ENCODE results near the gene APBA1.
A peak's percentile ranks its signal among the peaks of the same experiment; 100 is the strongest.
"Not testable (repeated sequence)": the region's sequence is repeated elsewhere in the genome, so short reads cannot be mapped to it uniquely, and the experiment has no call there.

The APBA1 gene

DNA sequence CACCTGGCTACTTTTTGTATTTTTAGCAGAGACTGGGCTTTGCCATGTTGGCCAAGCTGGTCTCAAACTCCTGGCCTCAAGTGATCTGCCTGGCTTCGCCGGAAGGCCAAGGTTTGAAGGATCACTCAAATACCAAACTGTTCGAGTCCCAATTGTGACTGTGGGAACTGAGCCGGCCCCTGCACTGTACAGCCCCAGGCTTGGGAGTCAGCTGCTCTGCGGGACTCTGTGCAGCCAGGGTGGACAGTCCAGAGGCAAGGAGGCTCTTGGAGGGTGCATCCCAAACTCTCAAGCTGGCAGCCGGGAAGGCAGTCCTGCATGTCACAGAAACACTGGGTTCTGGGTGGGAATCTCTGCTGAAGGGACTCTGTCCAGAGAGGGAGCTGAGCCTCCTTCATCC, 238.2 kb downstream of the APBA1 start:
- no peak for DNase-seq

DNA sequence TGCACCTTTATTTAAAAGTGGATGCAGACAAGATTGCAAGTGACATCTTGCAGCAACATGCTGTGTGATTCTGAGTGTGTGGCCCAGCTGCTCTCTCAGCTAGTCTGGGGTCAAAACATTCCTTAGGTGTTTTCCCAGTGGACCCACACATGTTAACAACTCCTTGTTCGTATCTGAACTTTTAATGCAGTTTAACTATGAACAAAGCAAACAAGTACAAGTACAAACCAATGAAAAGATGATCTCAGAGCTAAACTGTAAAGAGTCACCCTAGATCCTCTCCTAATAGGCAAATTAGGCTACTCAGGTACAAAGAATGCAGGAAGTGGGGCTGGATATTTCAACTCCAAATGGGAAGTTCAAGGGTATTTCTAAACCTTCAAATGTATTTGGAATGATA, 238.8 kb downstream of the APBA1 start:
- DNase-seq: no peak

DNA sequence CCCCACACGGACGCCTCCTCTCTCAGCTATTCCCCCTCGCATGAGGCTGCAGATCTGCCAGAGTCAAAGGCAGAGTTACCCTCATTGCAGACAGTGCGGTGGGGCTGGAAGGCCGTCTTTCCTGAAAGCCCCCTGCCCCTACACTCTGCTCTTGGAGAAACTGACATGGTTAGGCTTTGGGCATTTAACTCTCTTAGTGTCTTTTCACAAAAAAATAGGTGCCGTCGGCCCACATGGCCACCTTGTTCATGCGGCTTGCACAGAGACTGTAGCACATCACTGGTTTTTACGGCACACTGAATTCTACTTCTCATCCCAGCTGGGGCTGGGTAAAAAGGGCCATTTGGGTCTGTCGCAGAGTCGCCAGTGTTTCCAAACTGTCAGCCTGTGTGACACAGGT, 239.5 kb downstream of the APBA1 start:
- no peak for DNase-seq

DNA sequence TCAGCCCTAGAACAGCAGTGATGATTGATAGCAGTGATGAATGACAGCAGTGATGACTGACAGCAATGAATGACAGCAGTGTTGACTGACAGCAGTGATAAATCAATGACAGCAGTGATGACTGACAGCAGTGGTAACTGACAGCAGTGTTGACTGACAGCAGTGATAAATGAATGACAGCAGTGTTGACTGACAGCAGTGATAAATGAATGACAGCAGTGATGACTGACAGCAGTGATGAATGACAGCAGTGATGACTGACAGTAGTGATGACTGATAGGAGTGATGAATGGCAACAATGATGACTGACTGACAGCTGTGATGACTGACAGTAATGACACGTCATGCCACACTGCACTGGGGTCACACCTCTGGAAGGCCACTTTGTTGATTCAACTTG, 240.4 kb downstream of the APBA1 start:
- no peak for DNase-seq

GRCh38 chr9:69431203-69431602, 241.0 kb downstream of the APBA1 start:
- DNase-seq: no peak

GRCh38 chr9:69430206-69430605, 242.0 kb downstream of the APBA1 start:
- DNase-seq: no peak

DNA sequence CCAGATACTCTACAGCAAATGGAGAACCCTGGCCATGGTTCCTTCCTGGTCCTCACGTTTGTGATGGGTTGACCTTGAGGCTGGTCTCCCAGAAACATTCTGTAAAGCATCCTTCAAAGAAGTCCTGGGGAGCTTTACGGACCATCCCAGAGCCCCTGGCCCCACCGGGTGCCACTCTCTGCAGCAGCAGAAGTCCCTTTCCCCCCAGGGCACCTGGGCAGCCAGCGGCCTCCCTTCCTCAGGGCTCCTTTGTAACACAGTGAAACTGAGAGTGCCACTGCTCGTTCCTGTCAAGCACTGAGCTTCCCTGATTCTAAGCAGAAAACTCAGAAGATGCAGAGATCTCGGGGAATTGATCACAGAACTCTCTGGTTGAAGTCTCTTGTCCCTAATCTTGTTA, 242.9 kb downstream of the APBA1 start:
- no peak for DNase-seq

- no peak for DNase-seq
Observed at GRCh38 chr9:69428017-69428785, 244.0 kb downstream of the APBA1 start.

DNA sequence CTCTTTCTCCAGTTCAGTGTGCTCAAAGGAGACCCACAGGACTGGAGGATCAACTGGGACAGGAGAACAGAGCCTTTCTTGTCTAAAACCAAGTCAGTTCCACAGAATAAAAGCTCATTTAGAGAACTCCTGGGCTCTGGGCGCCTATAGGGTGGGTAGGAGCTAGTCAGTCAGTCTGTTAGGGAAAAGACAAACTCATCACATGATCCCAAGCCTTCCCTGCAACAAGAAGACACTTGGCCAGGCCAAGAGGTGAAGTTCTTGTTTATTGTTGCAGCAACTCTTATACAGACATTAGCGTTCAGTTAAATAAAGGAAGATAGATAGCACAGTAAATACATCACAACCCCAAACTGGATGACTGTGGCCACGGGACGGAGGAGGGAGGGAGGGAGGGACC, 244.9 kb downstream of the APBA1 start:
- DNase-seq: no peak

DNA sequence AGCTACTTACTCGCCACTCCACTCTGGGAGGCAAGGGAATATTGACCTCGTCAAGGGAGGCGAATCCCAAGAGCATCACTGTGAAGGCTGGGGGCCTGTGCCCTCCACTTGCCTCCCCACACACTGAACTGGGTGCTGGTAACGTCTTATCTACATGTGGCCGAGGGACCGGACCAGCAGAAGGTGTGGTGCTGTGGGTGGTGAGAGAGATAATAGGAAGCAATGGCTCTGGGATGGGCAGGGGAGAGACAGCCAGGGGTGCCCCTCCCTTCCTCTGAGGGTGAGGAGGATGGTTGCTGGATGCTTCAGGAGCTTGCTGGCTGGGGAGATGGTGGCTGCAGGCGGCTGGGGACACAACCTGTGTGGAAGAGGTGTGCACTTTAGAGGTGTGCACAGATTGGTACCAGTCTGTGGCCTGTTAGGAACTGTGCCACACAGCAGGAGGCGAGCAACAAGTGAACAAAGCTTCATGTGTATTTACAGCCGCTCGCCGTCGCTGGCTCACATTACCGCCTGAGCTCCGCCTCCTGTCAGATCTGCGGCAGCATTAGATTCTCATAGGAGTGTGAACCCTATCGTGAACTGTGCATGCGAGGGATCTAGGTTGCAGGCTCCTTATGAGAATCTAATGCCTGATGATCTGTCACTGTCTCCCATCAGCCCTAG, 246.9 kb downstream of the APBA1 start:
- no peak for DNase-seq

GRCh38 chr9:69421908-69422801, 250.0 kb downstream of the APBA1 start:
- peak; percentile 72 for DNase-seq

- DNase-seq: no peak
Observed at GRCh38 chr9:69420611-69421270, 251.4 kb downstream of the APBA1 start.

DNA sequence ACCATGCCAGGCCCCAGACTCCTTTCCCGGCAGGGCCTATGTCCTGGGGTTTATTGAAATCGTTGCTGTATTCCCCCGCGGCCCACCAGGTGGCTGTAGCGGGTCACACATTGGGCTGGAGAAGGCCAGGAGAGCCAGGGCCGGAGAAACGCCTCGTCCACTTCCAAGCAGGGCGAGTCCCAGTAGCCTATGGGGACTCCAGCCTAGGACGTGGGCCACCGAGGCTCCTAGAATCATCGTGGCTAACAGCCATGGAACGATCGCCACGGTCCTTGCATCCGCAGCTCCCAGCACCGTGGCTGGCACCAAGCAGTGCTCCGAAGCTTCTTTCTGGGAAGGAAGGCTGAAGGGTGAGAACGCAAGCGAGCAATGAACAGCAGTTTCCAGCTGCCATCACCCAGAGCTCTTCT, 259.4 kb downstream of the APBA1 start:
- no peak for DNase-seq

- DNase-seq: no peak
Observed at GRCh38 chr9:69411931-69412740, 260.0 kb downstream of the APBA1 start.

- no peak for DNase-seq
Observed at GRCh38 chr9:69411246-69411645, 260.9 kb downstream of the APBA1 start.

DNA sequence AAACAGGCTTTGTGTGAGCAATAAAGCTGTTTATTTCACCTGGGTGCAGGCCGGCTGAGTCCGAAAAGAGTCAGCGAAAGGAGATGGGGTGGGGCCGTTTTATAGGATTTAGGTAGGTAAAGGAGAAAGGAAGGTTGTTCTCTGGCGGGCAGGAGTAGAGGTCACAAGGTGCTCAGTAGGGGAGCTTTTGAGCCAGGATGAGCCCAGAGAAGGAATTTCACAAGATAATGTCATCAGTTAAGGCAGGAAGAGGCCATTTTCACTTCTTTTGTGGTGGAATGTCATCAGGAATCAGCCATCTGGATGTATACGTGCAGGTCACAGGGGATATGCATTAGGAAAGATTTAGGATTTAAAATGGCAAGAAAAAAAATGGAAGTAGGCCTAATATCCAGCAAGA, 262.2 kb downstream of the APBA1 start:
- DNase-seq: not testable (repeated sequence)

- DNase-seq: no peak
Observed at GRCh38 chr9:69400470-69400869, 271.7 kb downstream of the APBA1 start.

DNA sequence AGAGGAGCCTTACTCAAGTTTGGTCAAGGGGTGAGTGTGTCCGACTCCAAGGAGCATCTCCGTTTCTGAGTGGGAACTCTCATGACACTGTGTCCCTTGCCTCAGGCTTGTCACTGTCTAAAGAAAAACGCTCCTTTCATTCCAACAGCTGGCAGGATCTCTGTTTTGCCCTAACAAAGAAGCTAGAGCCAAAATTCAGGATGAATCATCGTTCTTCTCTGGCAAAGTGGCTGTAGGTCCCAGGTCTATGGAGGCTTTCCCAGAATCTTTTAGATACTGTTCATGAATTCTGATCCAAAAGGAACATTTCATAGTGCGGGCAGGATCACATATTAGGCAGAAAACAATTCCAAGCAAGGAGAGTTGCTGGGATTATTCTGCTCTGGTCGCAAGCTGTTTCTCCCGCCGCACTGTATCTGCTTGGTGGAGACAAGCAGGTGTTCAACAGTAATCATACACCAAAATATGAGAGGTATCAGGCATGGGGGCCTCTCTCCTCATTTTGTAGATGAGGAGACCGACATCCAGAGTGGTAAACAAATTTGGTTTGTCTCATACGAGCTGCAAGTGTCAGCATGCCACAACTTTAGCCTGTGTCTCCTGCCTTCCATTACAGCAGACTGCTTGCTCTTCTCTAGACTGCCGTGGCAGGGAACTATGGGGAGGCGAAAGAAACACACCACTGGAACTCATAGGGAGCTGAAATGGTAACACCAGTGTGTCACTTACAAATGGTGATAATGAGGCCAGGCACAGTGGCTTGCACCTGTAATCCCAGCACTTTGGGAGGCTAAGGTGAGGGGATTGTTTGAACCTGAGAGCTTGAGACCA, 274.6 kb downstream of the APBA1 start:
- no peak for DNase-seq

DNA sequence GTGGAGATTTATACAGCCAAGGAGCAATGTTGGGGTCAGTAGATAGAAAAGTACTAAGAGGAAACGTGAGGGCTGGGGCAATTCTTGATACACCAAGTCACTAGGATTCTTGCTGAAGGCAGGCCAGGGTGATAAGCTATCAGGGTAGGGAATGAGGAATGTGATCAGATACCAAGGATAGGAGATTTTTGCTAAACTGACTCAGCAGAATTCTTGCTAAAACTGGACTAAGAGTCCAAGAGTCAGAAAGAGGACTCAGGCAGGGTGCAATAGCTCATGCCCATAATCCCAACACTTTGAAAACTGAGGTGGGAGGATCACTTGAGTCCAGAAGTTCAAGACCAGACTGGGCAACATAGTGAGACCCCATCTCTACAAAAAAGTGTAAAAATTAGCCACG, 275.4 kb downstream of the APBA1 start:
- DNase-seq: no peak

DNA sequence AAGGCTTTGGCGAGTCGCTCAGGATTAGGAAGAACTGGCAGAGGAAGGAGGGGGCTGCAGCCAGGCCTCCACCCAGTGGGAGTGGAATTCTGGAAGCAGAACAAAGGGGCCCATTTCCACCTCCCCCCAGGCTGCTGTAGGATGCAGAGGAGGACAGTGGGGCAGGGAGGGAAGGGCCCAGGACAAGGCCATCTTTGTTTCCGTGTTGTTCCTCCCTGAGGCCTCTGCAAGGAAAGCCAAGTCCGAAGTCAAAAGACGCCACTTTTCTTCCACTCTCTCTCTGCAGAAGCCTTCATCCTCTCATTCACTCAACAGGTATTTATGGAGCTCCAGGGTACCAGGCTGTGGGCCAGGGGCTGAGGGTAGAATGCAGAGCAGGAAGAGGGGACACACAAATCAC, 276.5 kb downstream of the APBA1 start:
- no peak for DNase-seq

DNA sequence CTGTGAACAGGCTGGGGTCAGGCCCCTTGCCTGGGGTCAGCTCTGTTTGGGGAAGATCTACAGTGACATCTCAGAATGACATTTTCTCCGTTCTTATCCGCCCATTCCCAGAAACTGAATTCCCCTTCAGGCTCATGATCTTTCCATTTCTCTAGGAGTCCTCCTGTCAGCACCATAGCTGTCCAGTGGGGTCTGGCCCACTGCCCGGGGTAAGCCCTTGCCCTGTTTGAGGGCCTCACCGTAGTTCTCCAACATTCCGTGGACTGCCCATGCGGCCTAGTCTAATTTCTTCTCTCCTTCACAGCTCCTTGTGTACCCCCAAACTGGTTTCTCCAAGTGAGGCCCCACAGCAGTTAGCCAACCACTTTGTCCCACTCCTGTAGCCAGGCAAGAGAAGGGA, 278.7 kb downstream of the APBA1 start:
- DNase-seq: no peak

All from NCI-H2227 treated with DMSO at 0.1 percent for 48 hours (cell line).